ENCODE data around the gene BCL2A1.
"Not testable (repeated sequence)": the region's sequence is repeated elsewhere in the genome, so short reads cannot be mapped to it uniquely, and the experiment has no call there.

The BCL2A1 gene

GRCh38 chr15:80012060-80012726 is 41.2 kb upstream of the BCL2A1 start:
- DNase-seq (ENCODE audit: low read depth), result no peak
- H3K4me3 ChIP-seq (ENCODE audit: low read depth, low read length), result no peak overlapping the region
- TF ChIP-seq POLR2A (IDR thresholded peaks at IDR 0.05; ENCODE audit: extremely low read depth, insufficient read length) (no peak), MAX (IDR thresholded peaks at IDR 0.05; ENCODE audit: low read depth, low read length) (no peak), MYC (IDR thresholded peaks at IDR 0.05; ENCODE audit: low read depth, low read length) (no peak), CTCF (IDR thresholded peaks at IDR 0.05; ENCODE audit: low read depth, low read length) (no peak)

GRCh38 chr15:80011596-80011995 is 40.6 kb upstream of the BCL2A1 start:
- H3K4me3 ChIP-seq (ENCODE audit: low read depth, low read length), result no peak overlapping the region
- TF ChIP-seq MAX (IDR thresholded peaks at IDR 0.05; ENCODE audit: low read depth, low read length) (no peak), POLR2A (IDR thresholded peaks at IDR 0.05; ENCODE audit: extremely low read depth, insufficient read length) (no peak), CTCF (IDR thresholded peaks at IDR 0.05; ENCODE audit: low read depth, low read length) (no peak), MYC (IDR thresholded peaks at IDR 0.05; ENCODE audit: low read depth, low read length) (no peak)
- no peak for DNase-seq (ENCODE audit: low read depth)

- not testable (repeated sequence) for H3K4me3 ChIP-seq (ENCODE audit: low read depth, low read length); DNase-seq (ENCODE audit: low read depth)
These were observed 40.1 kb upstream of the BCL2A1 start for GRCh38 chr15:80011041-80011523.

GRCh38 chr15:80010131-80010673 is 39.2 kb upstream of the BCL2A1 start:
- TF ChIP-seq MYC (IDR thresholded peaks at IDR 0.05; ENCODE audit: low read depth, low read length) (no peak), MAX (IDR thresholded peaks at IDR 0.05; ENCODE audit: low read depth, low read length) (no peak), POLR2A (IDR thresholded peaks at IDR 0.05; ENCODE audit: extremely low read depth, insufficient read length) (no peak), CTCF (IDR thresholded peaks at IDR 0.05; ENCODE audit: low read depth, low read length) (no peak)
- no peak overlapping the region for H3K4me3 ChIP-seq (ENCODE audit: low read depth, low read length)
- no peak for DNase-seq (ENCODE audit: low read depth)

GRCh38 chr15:80007532-80007931 is 36.5 kb upstream of the BCL2A1 start:
- TF ChIP-seq CTCF (IDR thresholded peaks at IDR 0.05; ENCODE audit: low read depth, low read length) (no peak), MAX (IDR thresholded peaks at IDR 0.05; ENCODE audit: low read depth, low read length) (no peak), POLR2A (IDR thresholded peaks at IDR 0.05; ENCODE audit: extremely low read depth, insufficient read length) (no peak), MYC (IDR thresholded peaks at IDR 0.05; ENCODE audit: low read depth, low read length) (no peak)
- no peak for DNase-seq (ENCODE audit: low read depth)
- no peak overlapping the region for H3K4me3 ChIP-seq (ENCODE audit: low read depth, low read length)

GRCh38 chr15:80006946-80007345 is 36.0 kb upstream of the BCL2A1 start:
- DNase-seq (ENCODE audit: low read depth), result no peak
- TF ChIP-seq CTCF (IDR thresholded peaks at IDR 0.05; ENCODE audit: low read depth, low read length) (no peak), POLR2A (IDR thresholded peaks at IDR 0.05; ENCODE audit: extremely low read depth, insufficient read length) (no peak), MYC (IDR thresholded peaks at IDR 0.05; ENCODE audit: low read depth, low read length) (no peak), MAX (IDR thresholded peaks at IDR 0.05; ENCODE audit: low read depth, low read length) (no peak)
- no peak overlapping the region for H3K4me3 ChIP-seq (ENCODE audit: low read depth, low read length)

Measured in NB4 (cell line).